ENCODE results near the gene MAN1C1.

The MAN1C1 gene

DNA sequence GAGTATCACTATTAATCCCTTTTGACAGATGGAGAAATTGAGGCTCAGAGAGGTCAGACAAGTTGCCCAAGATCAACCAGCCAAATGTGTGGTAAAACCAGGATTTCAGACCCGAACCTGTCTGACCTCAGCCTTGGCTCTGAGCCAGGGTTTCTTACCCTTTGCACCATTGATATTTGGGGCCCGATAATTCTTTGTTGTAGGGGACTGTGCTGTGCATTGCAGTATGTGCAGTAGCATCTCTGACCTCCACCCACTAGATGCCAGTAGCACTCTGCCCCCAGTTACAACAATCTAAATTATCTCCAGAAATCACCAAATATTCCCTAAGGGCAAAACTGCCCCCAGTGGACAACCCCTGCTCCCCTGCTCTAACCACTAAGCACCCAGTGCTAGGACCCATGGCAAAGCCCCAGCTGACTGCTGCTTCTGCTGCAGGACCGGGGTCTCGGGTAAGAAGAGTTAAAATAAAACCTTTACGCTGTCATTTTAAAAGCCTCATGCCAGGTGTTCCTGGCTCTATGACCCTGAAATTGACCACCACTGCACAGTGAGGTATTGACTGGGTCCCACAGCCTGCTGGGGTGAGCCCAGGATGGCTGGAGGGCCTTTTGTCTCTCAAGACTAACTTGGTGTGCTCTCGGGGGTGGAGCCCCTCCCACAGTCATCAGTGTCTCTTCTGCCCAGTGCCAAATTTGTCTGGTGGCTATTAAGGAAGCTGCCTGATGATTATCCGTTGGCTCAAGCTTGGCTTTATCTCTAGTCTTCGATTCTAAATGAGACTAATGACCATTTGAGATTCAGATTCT, 5.6 kb upstream of the MAN1C1 start:
- DNase-seq (ENCODE audit: low read depth, low spot score), result no peak
- H3K4me3 ChIP-seq (ENCODE audit: low read length), result no peak overlapping the region

- H3K4me3 ChIP-seq (ENCODE audit: low read length), result no peak overlapping the region
Observed at GRCh38 chr1:25611843-25612242, 4.7 kb upstream of the MAN1C1 start.

GRCh38 chr1:25612421-25612820, 4.2 kb upstream of the MAN1C1 start:
- no peak overlapping the region for H3K4me3 ChIP-seq (ENCODE audit: low read length)
- no peak for DNase-seq (ENCODE audit: low read depth, low spot score)

More at GRCh38 chr1:25611843-25612242, 4.7 kb upstream of the MAN1C1 start:
- no peak for DNase-seq (ENCODE audit: low read depth, low spot score)

- no peak for DNase-seq (ENCODE audit: low read depth, low spot score)
- H3K4me3 ChIP-seq (ENCODE audit: low read length), result no peak overlapping the region
Observed at GRCh38 chr1:25613091-25613490, 3.5 kb upstream of the MAN1C1 start.

- no peak overlapping the region for H3K4me3 ChIP-seq (ENCODE audit: low read length)
- DNase-seq (ENCODE audit: low read depth, low spot score), result no peak
Observed at GRCh38 chr1:25614501-25615171, 2.0 kb upstream of the MAN1C1 start.

DNA sequence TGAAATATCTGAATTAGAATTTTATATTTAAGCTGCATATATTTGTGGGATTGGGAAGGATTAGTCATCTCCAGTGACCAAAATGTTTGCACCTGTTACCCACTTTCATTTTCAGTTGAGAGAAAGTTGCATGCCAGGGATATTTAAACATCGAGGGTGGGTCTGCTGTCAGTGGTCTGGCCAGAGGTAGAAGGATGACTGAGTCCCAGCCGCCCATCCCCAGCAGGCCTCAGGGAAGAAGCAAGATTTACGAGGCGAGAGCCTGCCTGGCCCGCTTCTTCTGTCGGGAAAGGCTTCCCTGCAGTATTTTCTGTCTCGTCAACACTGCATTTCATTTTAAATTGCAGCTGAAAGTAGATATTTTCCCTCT, 1.4 kb upstream of the MAN1C1 start:
- H3K4me3 ChIP-seq (ENCODE audit: low read length), result no peak overlapping the region
- DNase-seq (ENCODE audit: low read depth, low spot score), result no peak

- no peak for DNase-seq (ENCODE audit: low read depth, low spot score)
- no peak overlapping the region for H3K4me3 ChIP-seq (ENCODE audit: low read length)
Observed at GRCh38 chr1:25615563-25616094, 962 bp upstream of the MAN1C1 start.

- peak overlapping the region; percentile 47 for H3K4me3 ChIP-seq (ENCODE audit: low read length)
- no peak for DNase-seq (ENCODE audit: low read depth, low spot score)
Observed at GRCh38 chr1:25616987-25617624, 515 bp downstream of the MAN1C1 start.

DNA sequence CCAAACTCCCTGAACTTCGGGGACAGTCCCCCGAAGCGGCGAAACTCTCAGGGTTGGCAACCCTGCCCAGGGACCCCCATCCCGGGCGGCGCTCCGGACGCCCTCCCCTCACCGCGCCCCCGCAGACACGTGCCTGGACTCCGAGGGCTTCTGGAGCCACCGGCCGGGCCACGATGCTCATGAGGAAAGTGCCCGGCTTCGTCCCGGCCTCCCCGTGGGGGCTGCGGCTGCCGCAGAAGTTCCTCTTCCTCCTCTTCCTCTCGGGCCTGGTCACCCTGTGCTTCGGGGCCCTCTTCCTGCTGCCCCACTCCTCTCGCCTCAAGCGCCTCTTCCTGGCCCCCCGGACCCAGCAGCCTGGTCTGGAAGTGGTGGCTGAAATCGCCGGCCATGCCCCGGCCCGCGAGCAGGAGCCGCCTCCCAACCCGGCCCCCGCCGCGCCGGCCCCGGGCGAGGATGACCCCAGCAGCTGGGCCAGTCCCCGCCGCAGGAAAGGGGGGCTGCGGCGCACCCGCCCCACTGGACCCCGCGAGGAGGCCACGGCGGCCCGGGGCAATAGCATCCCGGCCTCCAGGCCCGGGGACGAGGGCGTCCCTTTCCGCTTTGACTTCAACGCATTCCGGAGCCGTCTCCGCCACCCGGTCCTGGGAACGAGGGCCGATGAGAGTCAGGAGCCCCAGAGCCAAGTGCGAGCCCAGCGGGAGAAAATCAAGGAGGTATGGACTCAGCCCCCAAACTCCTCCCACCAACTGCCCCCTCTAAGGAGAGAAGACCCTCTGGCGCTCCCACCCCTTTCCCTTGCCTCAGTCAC, 1.2 kb downstream of the MAN1C1 start:
- DNase-seq (ENCODE audit: low read depth, low spot score), result no peak
- H3K4me3 ChIP-seq (ENCODE audit: low read length), result peak overlapping the region; percentile 0; the same call in 1 of the 2 replicates

GRCh38 chr1:25618433-25618808, 1.8 kb downstream of the MAN1C1 start:
- H3K4me3 ChIP-seq (ENCODE audit: low read length), result no peak overlapping the region
- no peak for DNase-seq (ENCODE audit: low read depth, low spot score)

DNA sequence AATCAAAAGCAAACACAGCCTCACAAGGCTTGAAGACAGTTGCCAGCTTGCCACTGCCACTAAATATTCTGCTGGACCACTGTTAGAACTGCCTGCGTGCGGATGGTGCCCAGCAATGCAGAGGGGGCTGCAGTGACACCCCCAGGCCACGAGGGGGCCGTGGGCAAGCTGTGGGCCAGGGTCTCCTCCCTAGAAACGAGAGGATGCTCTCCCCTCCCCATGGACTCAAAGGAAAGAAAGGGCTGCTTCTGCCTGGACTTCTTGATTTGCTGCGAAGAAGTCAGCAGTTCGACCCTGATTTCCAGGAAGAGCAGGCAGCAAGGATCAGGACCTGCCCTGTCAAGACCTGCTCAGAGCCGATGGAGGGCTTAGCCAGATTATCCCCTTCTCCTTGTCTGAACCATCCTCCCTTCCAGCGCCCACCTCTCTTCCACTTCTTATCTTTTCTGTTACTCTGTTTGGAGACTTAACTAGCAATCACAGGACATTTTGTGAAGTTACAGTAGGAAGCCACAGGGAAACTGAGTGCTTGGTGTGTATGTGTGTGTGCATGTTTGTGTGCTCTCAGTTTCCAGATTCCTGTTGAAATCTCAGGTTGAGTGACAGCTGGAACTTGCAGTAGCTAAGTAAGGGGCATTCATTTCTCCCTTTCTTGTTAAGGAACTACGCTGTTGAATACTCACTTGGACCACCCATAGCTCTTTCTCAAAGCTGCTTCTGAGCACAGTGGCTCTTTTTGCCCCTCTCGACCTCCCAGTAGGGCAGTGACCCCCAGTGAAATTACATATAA, 2.7 kb downstream of the MAN1C1 start:
- no peak for DNase-seq (ENCODE audit: low read depth, low spot score)
- no peak overlapping the region for H3K4me3 ChIP-seq (ENCODE audit: low read length)

- no peak overlapping the region for H3K4me3 ChIP-seq (ENCODE audit: low read length)
- no peak for DNase-seq (ENCODE audit: low read depth, low spot score)
Observed at GRCh38 chr1:25620211-25620610, 3.6 kb downstream of the MAN1C1 start.

DNA sequence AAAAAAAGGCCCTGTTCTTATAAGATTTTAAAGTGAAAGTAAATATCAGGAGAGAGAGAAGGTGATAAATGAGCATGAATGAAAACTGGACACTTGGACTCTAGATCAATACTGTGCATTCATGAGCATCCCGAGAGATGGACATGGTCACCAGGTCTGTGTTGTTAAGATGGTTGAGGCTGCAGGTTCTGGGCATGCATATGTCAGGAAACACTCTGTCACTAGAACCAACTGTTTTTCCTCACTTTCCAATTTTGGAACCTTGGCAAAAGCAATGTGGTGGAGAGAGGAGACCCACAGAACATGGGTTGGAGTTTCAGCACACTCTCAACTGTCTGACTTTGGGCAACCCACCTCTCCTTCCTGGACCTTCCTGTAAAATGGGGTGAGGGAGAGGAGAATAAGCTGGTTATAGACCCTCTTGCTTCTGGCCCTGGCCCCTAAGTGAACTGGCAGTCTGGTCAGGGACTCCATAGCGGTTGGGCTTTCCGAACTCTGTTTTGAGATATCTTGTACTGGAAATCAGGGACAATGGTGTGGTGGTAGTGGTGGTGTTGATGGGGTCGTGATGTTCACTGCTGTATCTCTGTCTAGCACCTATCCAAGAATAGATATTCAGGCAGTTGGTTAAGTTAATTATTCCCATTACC, 4.2 kb downstream of the MAN1C1 start:
- DNase-seq (ENCODE audit: low read depth, low spot score), result no peak
- no peak overlapping the region for H3K4me3 ChIP-seq (ENCODE audit: low read length)

DNA sequence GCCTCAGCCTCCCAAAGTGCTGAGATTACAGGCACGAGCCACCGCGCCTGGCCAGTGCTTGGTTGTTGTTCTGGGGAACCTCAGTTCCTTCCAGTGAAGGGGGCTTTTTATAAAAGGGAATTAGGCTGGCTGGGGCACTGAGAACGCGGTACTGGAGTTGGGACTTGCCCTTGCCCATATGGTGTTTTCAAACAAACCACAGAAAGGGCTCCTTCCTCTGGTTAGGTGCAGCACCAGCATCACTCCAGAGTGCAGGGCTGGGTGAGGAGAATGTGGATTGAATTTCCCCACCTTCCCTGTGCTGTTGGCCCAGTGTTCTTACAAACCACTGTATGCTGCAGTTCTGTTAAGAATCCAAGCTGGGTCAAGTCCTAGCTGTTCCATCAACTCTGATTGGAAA, 5.3 kb downstream of the MAN1C1 start:
- no peak for DNase-seq (ENCODE audit: low read depth, low spot score)
- no peak overlapping the region for H3K4me3 ChIP-seq (ENCODE audit: low read length)

DNA sequence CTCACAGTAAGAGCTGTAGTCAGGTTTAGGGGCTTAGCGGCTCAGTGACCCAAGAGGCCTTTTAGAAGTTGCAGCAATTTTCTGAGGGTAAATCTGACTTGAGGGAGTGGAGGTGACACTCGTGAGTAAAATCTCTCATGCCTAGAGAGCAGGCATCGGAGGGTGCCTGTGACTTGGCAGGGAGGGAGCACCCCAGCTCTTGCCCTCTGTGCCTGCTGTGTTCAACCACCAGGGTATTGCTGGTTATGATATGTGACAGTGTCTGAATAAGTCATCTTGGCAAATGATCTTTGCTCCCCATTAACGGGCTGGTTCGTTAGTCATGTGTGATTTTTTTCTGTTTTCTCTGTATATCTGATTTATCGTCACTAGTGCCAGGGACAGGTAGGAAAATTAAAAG, 5.9 kb downstream of the MAN1C1 start:
- DNase-seq (ENCODE audit: low read depth, low spot score), result no peak
- no peak overlapping the region for H3K4me3 ChIP-seq (ENCODE audit: low read length)

- no peak overlapping the region for H3K4me3 ChIP-seq (ENCODE audit: low read length)
Observed at GRCh38 chr1:25623007-25623406, 6.4 kb downstream of the MAN1C1 start.

DNA sequence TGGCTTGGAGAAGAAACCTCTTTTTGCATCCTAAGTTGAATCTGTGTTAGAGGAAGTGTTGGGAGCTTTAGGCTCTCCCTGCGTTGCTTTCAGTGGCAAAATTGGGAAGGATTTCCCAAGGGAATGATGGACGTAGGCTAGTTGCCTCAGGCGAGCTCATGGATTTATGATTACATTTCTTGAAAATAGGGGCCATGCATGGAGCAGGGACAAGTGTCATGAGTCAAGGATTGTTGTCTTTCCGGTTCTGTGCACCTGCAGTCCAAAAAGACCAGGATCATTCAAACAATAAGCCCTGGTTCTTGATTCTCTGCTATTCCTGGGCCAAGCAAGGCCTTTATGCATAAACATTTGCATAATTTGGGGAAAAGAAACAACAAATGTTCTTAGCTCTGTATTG, 7.1 kb downstream of the MAN1C1 start:
- no peak overlapping the region for H3K4me3 ChIP-seq (ENCODE audit: low read length)
- DNase-seq (ENCODE audit: low read depth, low spot score), result no peak

More at GRCh38 chr1:25623007-25623406, 6.4 kb downstream of the MAN1C1 start:
- DNase-seq (ENCODE audit: low read depth, low spot score), result no peak

DNA sequence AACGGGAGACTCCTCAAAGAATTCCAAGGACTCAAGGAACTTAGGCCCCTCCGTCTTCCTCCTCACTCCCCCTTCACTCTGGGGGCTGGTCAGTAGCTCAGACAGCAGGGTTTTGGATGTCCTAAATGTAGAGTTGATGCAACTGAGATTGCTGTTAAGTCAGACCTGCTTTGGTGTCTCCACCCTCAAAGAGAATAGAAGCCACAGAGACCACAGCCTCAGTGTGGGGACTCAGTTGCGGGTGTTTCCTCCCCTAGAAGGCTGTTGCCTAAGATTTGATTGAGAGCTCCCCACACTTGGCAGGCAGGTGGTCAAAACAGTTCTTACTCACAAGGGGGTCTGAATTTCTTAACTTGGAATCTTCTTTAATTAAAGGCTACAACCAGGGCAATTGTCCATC, 7.6 kb downstream of the MAN1C1 start:
- no peak for DNase-seq (ENCODE audit: low read depth, low spot score)
- H3K4me3 ChIP-seq (ENCODE audit: low read length), result no peak overlapping the region
